Thoracic aorta (tissue), 2 donors: Measurements from ENCODE around the gene PSMD13. TPM values are rescaled to one million over a fixed set of nuclear protein-coding genes. Genes with fewer than 3 reads are reported as not detected.

Source experiments
- ATAC-seq: fragments of 150-250 bp; one replicate; pipeline ENCODE4 v1.8.0; 2017; ENCODE audit warnings: low read depth; ENCODE audit not compliant: insufficient number of reproducible peaks, low FRiP score
- DNase-seq: peaks from one replicate; pipeline ENCODE4 v3.0.0-alpha.2; 2020; ENCODE audit warnings: low spot score
- H3K27ac ChIP-seq, 2 donors: fragments of 200-600 bp; sonication (generic); 1 replicate in 1 of 2; 2 replicates in 1 of 2; pipeline ENCODE4 v1.5.1; 2016; ENCODE audit warnings: mild to moderate bottlenecking in 2 of 2, moderate library complexity in 2 of 2
- H3K27me3 ChIP-seq: fragments of 200-600 bp; sonication (generic); replicated peaks from 2 replicates; pipeline ENCODE4 v1.6.0; 2016; ENCODE audit warnings: mild to moderate bottlenecking; ENCODE audit not compliant: insufficient read depth
- H3K36me3 ChIP-seq: fragments of 200-600 bp; sonication (generic); one replicate; pipeline ENCODE4 v1.5.1; 2016
- H3K4me1 ChIP-seq, 2 donors: fragments of 200-600 bp; sonication (generic); 1 replicate in 1 of 2; 2 replicates in 1 of 2; pipeline versions ENCODE4 v1.5.1 to v1.6.0; 2016; ENCODE audit warnings: low read depth in 2 of 2, mild to moderate bottlenecking in 1 of 2; ENCODE audit not compliant: control insufficient read depth in 1 of 2
- H3K4me3 ChIP-seq: fragments of 200-600 bp; sonication (generic); 2 replicates; pipeline ENCODE4 v1.5.1; 2016; ENCODE audit warnings: mild to moderate bottlenecking
- H3K9me3 ChIP-seq: fragments of 200-600 bp; sonication (generic); 2 replicates; pipeline ENCODE4 v1.5.1; 2016
- CTCF ChIP-seq: fragments of 200-600 bp; sonication (generic); IDR thresholded peaks from one replicate; pipeline ENCODE4 v1.5.1; 2019; ENCODE audit warnings: antibody characterized with exemption
- total RNA-seq, 2 donors: library from RNA; depleted of rRNA; stranded (reverse); fragments of >200 nt; gene quantifications; one replicate each; pipeline versions ENCODE4 v1.1.0 to v1.2.3, GENCODE V29; 2016

PSMD13 gene
- total RNA-seq, 2 donors from 2014 or later = 79.6 to 90.8 TPM

GRCh38 chr11:200224-201003 lies 36.4 kb upstream of the PSMD13 start:
- DNase-seq (no peak), ATAC-seq (no peak)
- Histone ChIP-seq H3K4me3 (no peak overlapping the region), H3K36me3 (peaks cover 20% of the 10 kb centered on the region), H3K4me1 (peaks cover 2 to 21% of the 10 kb centered on the region in 2 donors), H3K27ac (no peak overlapping the region), H3K27me3 (no peaks in the 10 kb centered on the region), H3K9me3 (no peaks in the 10 kb centered on the region)
- no peak for TF ChIP-seq CTCF

- no peaks in the 10 kb centered on the region for H3K27me3 ChIP-seq
- H3K4me3 ChIP-seq = no peak overlapping the region
- no peak for TF ChIP-seq CTCF
- H3K9me3 ChIP-seq = no peaks in the 10 kb centered on the region
- H3K4me1 ChIP-seq = peaks cover 12 to 32% of the 10 kb centered on the region in 2 donors
- peaks cover 22% of the 10 kb centered on the region for H3K36me3 ChIP-seq
- ATAC-seq (no peak), DNase-seq (no peak)
- H3K27ac ChIP-seq = no peak overlapping the region
Observed at GRCh38 chr11:201966-202365, 34.8 kb upstream of the PSMD13 start.

- no peak for TF ChIP-seq CTCF
- Histone ChIP-seq H3K9me3 (no peaks in the 10 kb centered on the region), H3K27ac (no peak overlapping the region), H3K4me1 (peaks cover 12 to 32% of the 10 kb centered on the region in 2 donors), H3K4me3 (no peak overlapping the region), H3K27me3 (no peaks in the 10 kb centered on the region), H3K36me3 (peaks cover 22% of the 10 kb centered on the region)
- no peak for DNase-seq
- no peak for ATAC-seq
Observed at GRCh38 chr11:202490-202889, 34.3 kb upstream of the PSMD13 start.

GRCh38 chr11:203056-203944 lies 33.5 kb upstream of the PSMD13 start:
- no peak for TF ChIP-seq CTCF
- ATAC-seq (no peak), DNase-seq (no peak)
- peaks cover 22% of the 10 kb centered on the region for H3K36me3 ChIP-seq
- H3K9me3 ChIP-seq = no peaks in the 10 kb centered on the region
- H3K4me1 ChIP-seq = peaks cover 12 to 32% of the 10 kb centered on the region in 2 donors
- H3K27me3 ChIP-seq = no peaks in the 10 kb centered on the region
- no peak overlapping the region for H3K4me3 ChIP-seq
- H3K27ac ChIP-seq = no peak overlapping the region

- no peak for ATAC-seq
- peaks cover 22% of the 10 kb centered on the region for H3K36me3 ChIP-seq
Observed at GRCh38 chr11:203945-204586, 32.7 kb upstream of the PSMD13 start.

More at GRCh38 chr11:203945-204586, 32.7 kb upstream of the PSMD13 start:
- DNase-seq = no peak
- no peak for TF ChIP-seq CTCF
- H3K4me1 ChIP-seq = peaks cover 12 to 33% of the 10 kb centered on the region in 2 donors
- no peak overlapping the region for H3K27ac ChIP-seq
- H3K27me3 ChIP-seq = no peaks in the 10 kb centered on the region
- H3K4me3 ChIP-seq = no peak overlapping the region
- no peaks in the 10 kb centered on the region for H3K9me3 ChIP-seq
